Chondrocyte (in vitro differentiated cells): Measurements from ENCODE around the gene TMED6. TPM values are rescaled to one million over a fixed set of nuclear protein-coding genes. Genes with fewer than 3 reads are reported as not detected.

ENCODE experiments used
- DNase-seq: peaks from one replicate; pipeline ENCODE4 v3.0.0; 2021; ENCODE audit warnings: mixed read lengths, low spot score
- H3K27ac Mint-ChIP-seq: one replicate; pipeline ENCODE4 v1.8.0; 2021; ENCODE audit warnings: mild to moderate bottlenecking, moderate library complexity, mixed read lengths; ENCODE audit not compliant: unreplicated experiment
- H3K27me3 Mint-ChIP-seq: 2 replicates; pipeline ENCODE4 v1.8.0; 2021; ENCODE audit warnings: low read depth, mixed read lengths
- H3K36me3 Mint-ChIP-seq: 2 replicates; pipeline ENCODE4 v1.8.0; 2021; ENCODE audit warnings: low read depth, mixed read lengths
- H3K4me1 Mint-ChIP-seq: 2 replicates; pipeline ENCODE4 v1.8.0; 2021; ENCODE audit warnings: low read depth, mild to moderate bottlenecking, mixed read lengths
- H3K4me3 Mint-ChIP-seq: one replicate; pipeline ENCODE4 v1.8.0; 2021; ENCODE audit warnings: mild to moderate bottlenecking, moderate library complexity, mixed read lengths; ENCODE audit not compliant: unreplicated experiment
- H3K9me3 Mint-ChIP-seq: 2 replicates; pipeline ENCODE4 v1.8.0; 2021; ENCODE audit warnings: low read depth, mixed read lengths
- CTCF ChIP-seq: fragments of 200-600 bp; sonication (generic); IDR thresholded peaks from 2 replicates; pipeline ENCODE4 v1.5.0; 2021; ENCODE audit warnings: antibody characterized with exemption, mild to moderate bottlenecking, moderate library complexity
- total RNA-seq: library from RNA; stranded (reverse); gene quantifications from 3 replicates; pipeline ENCODE4 v1.2.1, GENCODE V29; 2021

TMED6 gene
- total RNA-seq, 1 donor from 2014 or later = 0.55 TPM

GRCh38 chr16:69323415-69323814 is 28.2 kb downstream of the TMED6 start:
- no peak overlapping the region for H3K27ac Mint-ChIP-seq
- peak; percentile 92 for DNase-seq

GRCh38 chr16:69322343-69322742 is 29.2 kb downstream of the TMED6 start:
- Mint-ChIP-seq H3K4me1 (peaks cover 24% of the 10 kb centered on the region), H3K36me3 (peaks cover 36% of the 10 kb centered on the region), H3K27me3 (no peaks in the 10 kb centered on the region), H3K9me3 (no peaks in the 10 kb centered on the region), H3K27ac (no peak overlapping the region), H3K4me3 (no peak overlapping the region)
- DNase-seq = peak; percentile 44
- TF ChIP-seq CTCF = no peak

More at GRCh38 chr16:69323415-69323814, 28.2 kb downstream of the TMED6 start:
- Mint-ChIP-seq H3K4me3 (no peak overlapping the region), H3K36me3 (peaks cover 35% of the 10 kb centered on the region), H3K4me1 (peaks cover 30% of the 10 kb centered on the region), H3K27me3 (no peaks in the 10 kb centered on the region), H3K9me3 (no peaks in the 10 kb centered on the region)
- TF ChIP-seq CTCF = no peak

GRCh38 chr16:69321080-69321479 is 30.5 kb downstream of the TMED6 start:
- H3K9me3 Mint-ChIP-seq = no peaks in the 10 kb centered on the region
- no peaks in the 10 kb centered on the region for H3K27me3 Mint-ChIP-seq
- DNase-seq = peak; percentile 79
- H3K36me3 Mint-ChIP-seq = peaks cover 35% of the 10 kb centered on the region
- peaks cover 13% of the 10 kb centered on the region for H3K4me1 Mint-ChIP-seq
- H3K4me3 Mint-ChIP-seq = no peak overlapping the region
- TF ChIP-seq CTCF = no peak
- no peak overlapping the region for H3K27ac Mint-ChIP-seq

- DNase-seq = peak; percentile 61
- Mint-ChIP-seq H3K27me3 (no peaks in the 10 kb centered on the region), H3K27ac (peak overlapping the region; percentile 5), H3K4me1 (peaks cover 9% of the 10 kb centered on the region), H3K36me3 (peaks cover 36% of the 10 kb centered on the region), H3K4me3 (no peak overlapping the region), H3K9me3 (no peaks in the 10 kb centered on the region)
- no peak for TF ChIP-seq CTCF
These were observed 30.9 kb downstream of the TMED6 start for GRCh38 chr16:69320740-69321073.

GRCh38 chr16:69319826-69320739 is 31.5 kb downstream of the TMED6 start:
- H3K9me3 Mint-ChIP-seq = no peaks in the 10 kb centered on the region
- peaks cover 8% of the 10 kb centered on the region for H3K4me1 Mint-ChIP-seq
- no peak for TF ChIP-seq CTCF
- no peaks in the 10 kb centered on the region for H3K27me3 Mint-ChIP-seq
- peak; percentile 74 for DNase-seq
- H3K4me3 Mint-ChIP-seq = no peak overlapping the region
- H3K27ac Mint-ChIP-seq = no peak overlapping the region
- H3K36me3 Mint-ChIP-seq = peaks cover 36% of the 10 kb centered on the region
